COLO829 (cell line): ENCODE measurements around the gene TNNT3.
"Not testable (repeated sequence)": the region's sequence is repeated elsewhere in the genome, so short reads cannot be mapped to it uniquely, and the experiment has no call there.

Experiments
- DNase-seq: peaks from one replicate; pipeline ENCODE4 v3.0.0; 2012; ENCODE audit warnings: low spot score

The TNNT3 gene

GRCh38 chr11:1919391-1920127 is at the start of gene TNNT3:
Gene TNNT3 (plus strand): TSS chr11:1919703. CDS start chr11:1922875, 3,172 bp downstream.
- no peak for DNase-seq

- no peak for DNase-seq
Measured at GRCh38 chr11:1870326-1870696, 49.2 kb upstream of the TNNT3 start.

DNA sequence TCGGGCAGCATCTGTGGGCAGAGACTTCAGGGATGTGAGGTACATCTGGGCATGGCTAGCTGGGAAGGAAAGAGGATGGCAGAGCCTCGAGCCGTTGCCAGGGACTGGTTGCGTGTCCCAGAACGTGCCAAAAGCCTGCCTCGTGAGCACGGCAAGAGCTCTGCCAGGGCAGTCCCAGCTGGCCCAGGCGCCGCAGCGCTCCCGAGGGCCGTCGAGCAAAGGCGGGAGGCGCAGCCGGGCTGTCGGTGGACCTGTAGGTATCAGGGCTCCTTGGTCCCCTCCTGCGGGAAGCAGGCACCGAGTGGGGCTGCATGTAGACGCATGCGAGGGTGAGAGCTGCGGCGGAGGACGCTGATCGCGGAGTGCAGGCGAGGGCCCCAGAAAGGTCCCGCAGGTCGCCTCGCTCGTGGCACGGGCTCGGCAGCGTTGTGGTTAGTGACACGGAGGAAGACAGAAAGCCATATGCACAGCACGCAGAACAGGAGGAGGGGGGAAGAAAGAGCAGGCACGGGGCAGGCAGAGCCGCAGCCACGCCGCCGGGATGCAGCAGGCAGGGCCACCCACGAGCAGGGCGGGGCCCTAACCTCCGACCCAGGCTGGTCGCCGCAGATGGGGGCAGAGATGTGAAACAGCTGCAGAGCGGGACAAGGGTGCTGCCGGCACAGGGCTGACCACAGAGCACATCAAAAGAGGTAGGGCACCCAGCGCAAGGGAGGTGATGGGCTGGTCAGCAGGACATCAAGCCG is 48.6 kb upstream of the TNNT3 start:
- DNase-seq = no peak

DNA sequence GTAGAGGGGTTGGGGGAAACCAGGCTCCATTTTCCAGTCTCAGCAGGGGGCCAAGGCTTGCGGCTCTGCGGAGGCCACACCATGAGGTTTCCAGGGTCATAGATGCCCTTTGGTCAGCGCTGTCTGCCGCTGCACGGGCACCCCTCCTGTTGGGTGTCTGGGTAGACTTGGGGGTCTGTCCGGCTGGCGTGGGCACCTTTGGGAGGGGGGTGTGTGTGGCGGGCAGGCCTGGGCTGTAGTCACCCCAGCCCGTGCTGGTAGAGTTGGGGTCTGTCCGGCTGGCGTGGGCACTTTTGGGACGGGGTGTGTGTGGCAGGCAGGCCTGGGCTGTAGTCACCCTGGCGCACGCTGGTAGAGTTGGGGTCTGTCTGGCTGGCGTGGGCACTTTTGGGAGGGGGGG is 48.0 kb upstream of the TNNT3 start:
- no peak for DNase-seq

DNA sequence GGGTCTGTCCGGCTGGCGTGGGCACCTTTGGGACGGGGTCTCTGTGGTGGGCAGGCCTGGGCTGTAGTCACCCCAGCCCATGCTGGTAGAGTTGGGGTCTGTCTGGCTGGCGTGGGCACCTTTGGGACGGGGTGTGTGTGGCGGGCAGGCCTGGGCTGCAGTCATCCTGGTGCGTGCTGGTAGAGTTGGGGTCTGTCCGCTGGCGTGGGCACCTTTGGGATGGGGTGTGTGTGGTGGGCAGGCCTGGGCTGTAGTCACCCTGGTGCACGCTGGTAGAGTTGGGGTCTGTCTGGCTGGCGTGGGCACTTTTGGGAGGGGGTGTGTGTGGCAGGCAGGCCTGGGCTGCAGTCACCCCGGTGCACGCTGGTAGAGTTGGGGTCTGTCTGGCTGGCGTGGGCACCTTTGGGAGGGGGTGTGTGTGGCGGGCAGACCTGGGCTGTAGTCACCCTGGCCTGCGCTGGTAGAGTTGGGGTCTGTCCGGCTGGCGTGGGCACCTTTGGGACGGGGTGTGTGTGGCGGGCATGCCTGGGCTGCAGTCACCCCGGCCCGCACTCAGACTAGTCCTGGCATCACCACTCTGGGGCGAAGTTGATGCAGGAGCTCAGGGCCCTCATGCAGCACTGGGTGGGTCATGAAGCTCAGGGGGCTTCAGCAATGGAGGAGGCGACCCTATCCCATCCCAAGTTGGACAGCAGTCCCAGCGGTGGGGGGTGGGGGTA is 47.1 kb upstream of the TNNT3 start:
- DNase-seq = no peak

- DNase-seq = no peak
Measured at GRCh38 chr11:1873048-1873812, 46.3 kb upstream of the TNNT3 start.

- DNase-seq = not testable (repeated sequence)
Measured at GRCh38 chr11:1873813-1874150, 45.7 kb upstream of the TNNT3 start.

DNA sequence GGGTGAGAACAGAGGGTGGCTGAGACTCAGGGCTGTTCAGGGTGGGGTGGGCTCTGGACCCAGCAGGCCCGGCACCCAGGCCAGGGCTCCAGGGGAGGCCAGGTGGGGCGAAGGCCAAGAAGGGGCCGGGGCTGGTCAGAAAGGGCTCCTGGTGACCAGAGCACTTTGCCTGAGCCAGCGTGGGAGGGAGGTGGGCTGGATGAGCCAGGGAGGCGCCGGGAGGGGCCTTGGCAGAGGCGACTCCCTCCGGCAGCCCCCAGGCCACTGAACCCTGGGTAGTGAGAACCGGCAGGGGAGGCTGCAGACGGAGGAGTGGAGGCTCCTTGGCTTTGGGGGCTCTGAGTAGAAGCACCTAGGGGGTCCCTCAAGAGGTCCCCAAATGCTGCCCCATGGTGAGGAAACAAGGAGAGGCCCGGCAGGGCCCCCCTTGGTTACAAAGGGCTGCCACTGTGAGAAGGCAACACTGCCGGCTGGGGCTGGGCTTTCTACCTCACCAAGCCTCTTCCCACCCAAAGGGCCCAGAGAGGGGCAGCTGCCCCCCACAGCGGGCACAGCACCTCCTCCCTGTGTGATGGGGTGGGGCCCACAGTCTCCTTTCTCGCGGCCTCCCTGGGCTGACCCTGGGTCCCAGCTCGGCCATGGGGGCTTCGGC is 44.9 kb upstream of the TNNT3 start:
- not testable (repeated sequence) for DNase-seq

GRCh38 chr11:1875093-1875850 is 44.2 kb upstream of the TNNT3 start:
- no peak for DNase-seq

DNA sequence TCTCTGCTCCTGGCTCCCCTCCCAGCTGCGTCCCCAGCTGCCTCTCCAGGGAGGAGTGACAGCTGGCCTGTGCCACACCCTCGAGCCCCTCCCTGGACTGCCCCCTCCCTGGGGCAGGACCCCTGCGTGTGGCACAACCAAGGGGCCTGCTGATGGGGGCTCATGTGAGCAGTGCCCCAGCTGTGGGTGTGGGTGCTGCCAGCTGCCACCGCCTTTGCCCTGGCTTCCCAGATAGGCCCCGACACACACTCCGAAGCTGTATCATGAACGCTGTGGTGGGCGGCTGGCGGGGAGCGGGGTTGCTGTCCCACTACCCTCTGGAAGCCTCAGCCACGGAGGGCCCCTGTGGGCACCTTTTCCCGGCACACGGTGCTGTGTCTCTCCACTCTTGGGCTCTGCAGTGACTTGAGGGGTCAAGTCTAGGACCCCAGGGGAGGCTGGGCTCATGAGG is 43.6 kb upstream of the TNNT3 start:
- DNase-seq = not testable (repeated sequence)

DNA sequence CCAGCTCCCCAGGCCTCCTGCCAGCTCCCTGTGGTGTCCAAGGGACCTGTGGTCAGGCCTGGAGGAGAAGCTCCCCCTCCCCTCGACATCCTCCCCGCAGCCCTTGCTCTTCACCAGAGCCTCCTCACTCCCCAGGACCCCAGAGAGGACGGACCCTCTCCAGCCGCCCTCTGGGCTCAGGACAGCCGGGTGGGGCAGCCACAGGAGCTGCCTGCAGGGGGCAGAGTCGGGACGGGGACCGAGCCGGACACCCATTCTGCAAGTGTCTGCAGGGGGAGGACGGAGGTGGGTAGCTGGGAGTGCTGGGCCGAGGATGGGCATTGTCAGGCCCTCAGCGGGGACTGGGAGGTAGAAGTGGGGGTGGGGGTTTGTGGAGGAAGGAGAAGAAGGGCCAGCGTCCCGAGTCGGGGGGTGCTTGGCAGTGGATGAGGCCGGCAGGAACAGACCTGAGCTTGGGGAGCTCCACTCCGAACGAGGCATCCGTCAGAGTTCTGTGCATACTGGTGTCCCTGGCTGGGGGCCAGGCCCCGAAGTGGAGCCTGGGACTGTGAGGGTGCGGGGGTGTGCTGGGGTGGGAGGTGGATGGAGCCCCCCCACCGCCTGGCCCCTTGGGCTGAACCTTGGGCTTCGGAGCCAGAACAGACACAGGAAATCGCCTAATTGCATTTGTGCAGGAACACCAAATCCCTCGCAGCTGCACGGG is 43.0 kb upstream of the TNNT3 start:
- no peak for DNase-seq

DNA sequence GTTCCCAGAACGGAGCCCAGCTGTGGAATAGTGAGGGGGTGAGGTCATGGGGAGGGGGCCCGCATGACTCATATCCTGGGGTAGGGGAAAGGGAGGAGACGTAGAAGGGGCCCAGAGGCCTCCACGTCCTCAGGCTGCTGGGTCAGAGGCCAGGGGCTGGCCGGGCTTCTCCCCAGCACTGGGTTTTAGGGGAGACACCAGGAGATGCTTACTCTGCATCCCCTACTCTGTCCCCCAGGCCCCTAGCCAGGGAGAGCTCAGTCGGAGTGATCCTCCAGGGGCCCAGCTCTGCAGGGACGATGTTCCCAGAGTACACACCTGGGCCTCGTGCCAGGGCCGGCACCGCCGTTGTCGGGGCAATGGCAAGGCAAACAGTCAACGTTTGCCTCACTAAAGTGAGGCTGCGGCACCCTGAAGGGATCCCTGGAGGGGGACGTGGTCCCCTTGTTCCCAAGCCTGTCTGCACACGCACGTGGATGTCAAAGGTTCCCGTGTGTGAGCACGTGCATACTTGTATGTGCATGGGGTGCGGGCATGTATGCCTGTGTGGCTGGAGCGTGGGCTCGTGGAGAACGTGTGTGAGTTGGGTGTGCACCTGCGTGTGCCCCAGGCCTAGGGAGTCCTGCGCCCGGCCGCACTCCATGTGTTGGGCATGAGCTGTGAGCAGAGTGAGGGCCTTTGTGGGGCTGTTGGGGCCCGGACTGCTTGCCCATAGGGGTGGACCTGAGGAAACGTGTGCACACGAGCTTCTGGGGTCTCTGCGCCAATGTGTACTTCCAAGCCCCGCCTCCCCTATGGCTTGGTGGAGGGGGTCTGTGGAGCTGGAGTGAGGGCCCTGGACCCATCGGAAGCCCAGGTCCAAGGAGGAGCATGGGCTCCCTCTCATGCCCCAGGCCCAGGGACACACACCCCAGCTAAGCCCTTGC is 42.0 kb upstream of the TNNT3 start:
- DNase-seq = no peak

- no peak for DNase-seq
Measured at GRCh38 chr11:1878137-1879031, 41.1 kb upstream of the TNNT3 start.

DNA sequence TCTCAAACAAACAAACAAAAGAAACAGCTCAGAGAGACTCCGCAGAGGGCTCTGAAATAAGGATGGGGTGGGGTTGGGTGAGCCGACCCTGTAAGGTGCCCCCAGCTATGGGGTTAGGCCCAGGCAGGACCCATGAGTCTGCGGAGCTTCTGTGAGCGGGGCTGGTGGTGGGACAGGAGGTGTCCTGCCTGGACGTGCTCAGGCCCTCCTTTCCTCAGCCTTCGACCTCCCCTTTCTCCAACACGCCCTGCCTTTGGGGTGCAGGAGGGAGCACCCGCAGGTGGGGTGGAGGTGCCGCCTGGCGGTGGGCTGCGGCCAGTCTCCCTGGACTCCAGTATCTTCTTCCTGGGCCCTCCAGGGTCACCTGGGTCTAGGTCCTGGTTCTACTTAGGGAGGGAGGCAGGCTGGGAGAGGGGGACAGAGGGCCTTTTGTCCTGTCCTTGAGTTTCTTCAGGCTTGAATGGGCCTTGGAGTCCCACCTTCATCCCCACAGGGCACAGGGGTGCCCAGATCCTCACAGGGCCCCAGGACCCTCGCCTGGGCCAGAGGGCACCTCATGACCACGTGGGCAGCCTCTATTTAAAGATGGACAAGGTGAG is 40.1 kb upstream of the TNNT3 start:
- DNase-seq = no peak

GRCh38 chr11:1879941-1880720 is 39.4 kb upstream of the TNNT3 start:
- no peak for DNase-seq

DNA sequence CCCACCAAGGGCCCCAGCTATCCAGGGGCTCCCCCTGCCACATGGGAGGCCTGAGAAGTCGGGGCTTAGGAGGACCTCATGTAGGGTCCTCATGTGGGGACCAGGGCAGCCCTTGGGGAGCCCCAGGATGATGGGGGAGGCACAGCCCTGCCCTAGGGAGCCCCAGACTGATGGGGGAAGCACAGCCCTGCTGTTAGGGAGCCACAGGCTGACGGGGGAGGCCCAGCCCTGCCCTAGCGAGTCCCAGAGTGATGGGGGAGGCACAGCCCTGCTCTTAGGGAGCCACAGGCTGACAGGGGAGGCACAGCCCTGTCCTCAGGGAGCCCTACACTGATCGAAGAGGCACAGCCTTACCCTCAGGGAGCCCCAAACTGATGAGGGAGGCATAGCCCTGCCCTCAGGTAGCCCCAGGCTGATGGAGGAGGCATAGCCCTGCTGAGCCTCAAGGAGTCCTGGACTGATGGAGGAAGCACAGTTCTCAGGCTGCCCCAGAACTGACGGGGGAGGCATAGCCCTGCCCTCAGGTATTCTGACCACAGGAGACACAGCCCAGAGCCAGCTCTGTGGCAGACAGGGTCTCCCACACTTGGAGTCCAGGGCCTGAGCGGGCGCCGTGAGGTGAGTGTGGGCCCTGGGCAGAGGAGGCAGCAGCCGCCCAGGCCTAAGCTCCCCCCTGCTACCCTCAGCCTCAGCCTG is 38.6 kb upstream of the TNNT3 start:
- no peak for DNase-seq
